ENCODE results near the gene ULK4.
"Not testable (repeated sequence)": the region's sequence is repeated elsewhere in the genome, so short reads cannot be mapped to it uniquely, and the experiment has no call there.

Gene ULK4

GRCh38 chr3:41860489-41860888 lies 101.4 kb downstream of the ULK4 start:
- FAIRE-seq: not testable (repeated sequence)

GRCh38 chr3:41854956-41855355 lies 106.9 kb downstream of the ULK4 start:
- FAIRE-seq: no peak

- no peak for FAIRE-seq
Observed at GRCh38 chr3:41853540-41854196, 108.2 kb downstream of the ULK4 start.

- FAIRE-seq: no peak
Observed at GRCh38 chr3:41848753-41849574, 112.9 kb downstream of the ULK4 start.

- no peak for FAIRE-seq
Observed at GRCh38 chr3:41847679-41848078, 114.2 kb downstream of the ULK4 start.

- no peak for FAIRE-seq
Observed at GRCh38 chr3:41846850-41847249, 115.1 kb downstream of the ULK4 start.

- no peak for FAIRE-seq
Observed at GRCh38 chr3:41845826-41846225, 116.1 kb downstream of the ULK4 start.

GRCh38 chr3:41844256-41844655 lies 117.6 kb downstream of the ULK4 start:
- not testable (repeated sequence) for FAIRE-seq

- not testable (repeated sequence) for FAIRE-seq
Observed at GRCh38 chr3:41840936-41841668, 120.8 kb downstream of the ULK4 start.

GRCh38 chr3:41836360-41837134 lies 125.4 kb downstream of the ULK4 start:
- FAIRE-seq: no peak

GRCh38 chr3:41833628-41834027 lies 128.3 kb downstream of the ULK4 start:
- no peak for FAIRE-seq

- FAIRE-seq: no peak
Observed at GRCh38 chr3:41819236-41819635, 142.7 kb downstream of the ULK4 start.

- no peak for FAIRE-seq
Observed at GRCh38 chr3:41808618-41809017, 153.3 kb downstream of the ULK4 start.

GRCh38 chr3:41808152-41808551 lies 153.8 kb downstream of the ULK4 start:
- no peak for FAIRE-seq

GRCh38 chr3:41794748-41795589 lies 166.9 kb downstream of the ULK4 start:
- no peak for FAIRE-seq

- no peak for FAIRE-seq
Observed at GRCh38 chr3:41792806-41793205, 169.1 kb downstream of the ULK4 start.

GRCh38 chr3:41769106-41769505 lies 192.8 kb downstream of the ULK4 start:
- FAIRE-seq: no peak

GRCh38 chr3:41768363-41768762 lies 193.5 kb downstream of the ULK4 start:
- no peak for FAIRE-seq

- not testable (repeated sequence) for FAIRE-seq
Observed at GRCh38 chr3:41762867-41763266, 199.0 kb downstream of the ULK4 start.

GRCh38 chr3:41753651-41754050 lies 208.3 kb downstream of the ULK4 start:
- no peak for FAIRE-seq

GRCh38 chr3:41751597-41751996 lies 210.3 kb downstream of the ULK4 start:
- no peak for FAIRE-seq

GRCh38 chr3:41749988-41750387 lies 211.9 kb downstream of the ULK4 start:
- no peak for FAIRE-seq

Data from colon (tissue), 2 donors.